GM12878 (cell line): ENCODE results near the gene MYO15B. TPM values are rescaled to one million over a fixed set of nuclear protein-coding genes. Genes with fewer than 3 reads are reported as not detected.
A peak's percentile ranks its signal among the peaks of the same experiment; 100 is the strongest.

Experiments
- ATAC-seq: fragments of 200-7000 bp; cut with Tn5 transposase; 3 replicates; pipeline ENCODE4 v1.9.1; 2020; ENCODE audit warnings: mild to moderate bottlenecking, moderate library complexity
- BruUV-seq: library from RNA; stranded (reverse); fragments of 400-500 nt; replicated peaks from 2 replicates; lab custom pipeline; 2021; lab: Mats Ljungman, UMichigan
- CTCF ChIA-PET: fragments of 300-600 bp; sonication (Branson Sonifier 250); formaldehyde crosslinking; extraction: SDS; loops from one replicate; lab custom pipeline; 2021; ENCODE audit warnings: inconsistent platforms; lab: Yijun Ruan, JAX
- POLR2A ChIA-PET: fragments of 350-600 bp; formaldehyde crosslinking; extraction: SDS; loops from one replicate; lab custom pipeline; 2021; ENCODE audit warnings: inconsistent platforms; lab: Charles Lee
- RAD21 ChIA-PET: fragments of 300-600 bp; sonication (Branson Sonifier 250); formaldehyde crosslinking; loops from one replicate; lab custom pipeline; 2023; ENCODE audit warnings: antibody characterized with exemption; ENCODE audit not compliant: unreplicated experiment; lab: Charles Lee
- SMC1A ChIA-PET: fragments of 300-600 bp; sonication (Branson Sonifier 250); formaldehyde crosslinking; loops from one replicate; lab custom pipeline; 2023; ENCODE audit not compliant: unreplicated experiment, uncharacterized antibody; lab: Charles Lee
- DNase-seq: peaks from one replicate; pipeline ENCODE4 v3.0.0-alpha.2; 2011; ENCODE audit warnings: low read depth, low spot score
- FAIRE-seq: peaks from 3 replicates; lab custom pipeline; 2011; peaks lifted over from hg19 to GRCh38; lab: Jason Lieb, UNC
- H2AFZ ChIP-seq: 2 replicates; pipeline ENCODE4 v1.6.0; 2011; ENCODE audit warnings: low read depth, low read length, control low read depth; ENCODE audit not compliant: control insufficient read depth
- H3K27ac ChIP-seq: 2 replicates; pipeline ENCODE4 v1.5.1; 2011; ENCODE audit warnings: control low read depth; ENCODE audit not compliant: control insufficient read depth, insufficient read depth
- H3K27me3 ChIP-seq, 2 experiments: replicated peaks in 1 of 2; 2 replicates each; pipeline versions ENCODE4 v1.6.0 to v1.6.1; 2011; ENCODE audit warnings: low read length in 1 of 2; ENCODE audit not compliant: control insufficient read depth in 2 of 2, insufficient read depth in 2 of 2
- H3K36me3 ChIP-seq, 2 experiments: 2 replicates each; pipeline ENCODE4 v1.5.1; 2011; ENCODE audit warnings: low read length in 1 of 2; ENCODE audit not compliant: control insufficient read depth in 2 of 2, insufficient read depth in 2 of 2
- H3K4me1 ChIP-seq: 2 replicates; pipeline ENCODE4 v1.6.1; 2011; ENCODE audit warnings: mild to moderate bottlenecking, low read length, moderate library complexity, mixed read lengths; ENCODE audit not compliant: control insufficient read depth, insufficient read depth
- H3K4me2 ChIP-seq: 2 replicates; pipeline ENCODE4 v1.6.0; 2011; ENCODE audit warnings: control low read depth; ENCODE audit not compliant: control insufficient read depth, insufficient read depth
- H3K4me3 ChIP-seq: fragments of 200-600 bp; sonication (generic); 2 replicates; pipeline ENCODE4 v1.5.1; 2016
- H3K79me2 ChIP-seq: 2 replicates; pipeline ENCODE4 v1.6.0; 2011; ENCODE audit warnings: low read length; ENCODE audit not compliant: control insufficient read depth, insufficient read depth
- H3K9ac ChIP-seq: 2 replicates; pipeline ENCODE4 v1.8.0; 2011; ENCODE audit warnings: low read length, control low read depth, mixed read lengths; ENCODE audit not compliant: control insufficient read depth, insufficient read depth
- H3K9me3 ChIP-seq: replicated peaks from 3 replicates; pipeline ENCODE4 v1.5.1; 2011; ENCODE audit warnings: mild to moderate bottlenecking, low read length; ENCODE audit not compliant: control insufficient read depth, insufficient read depth
- H4K20me1 ChIP-seq: 2 replicates; pipeline ENCODE4 v1.6.0; 2011; ENCODE audit not compliant: control insufficient read depth, insufficient read depth
- BHLHE40 ChIP-seq, 2 experiments: fragments of 450-650 bp in 1 of 2; IDR thresholded peaks; 2 replicates each; pipeline ENCODE4 v1.6.1; 2011 to 2017; ENCODE audit warnings: low read depth in 2 of 2, borderline replicate concordance in 1 of 2, improper control_type of control experiment in 1 of 2, low read length in 1 of 2, mild to moderate bottlenecking in 1 of 2
- CHD1 ChIP-seq: IDR thresholded peaks from 2 replicates; pipeline ENCODE4 v1.6.1; 2012; ENCODE audit warnings: low read depth, low read length, improper control_type of control experiment
- FOXK2 ChIP-seq: fragments of 450-650 bp; IDR thresholded peaks from 2 replicates; pipeline ENCODE4 v1.6.1; 2017; ENCODE audit warnings: mild to moderate bottlenecking, moderate library complexity
- FOXM1 ChIP-seq: IDR thresholded peaks from 2 replicates; pipeline ENCODE4 v1.6.1; 2012; ENCODE audit warnings: low read depth, mild to moderate bottlenecking, inconsistent platforms, low read length, moderate library complexity
- HDAC2 ChIP-seq: fragments of 200-600 bp; sonication (generic); IDR thresholded peaks from 2 replicates; pipeline ENCODE4 v1.6.1; 2017
- NRF1 ChIP-seq: conservative IDR thresholded peaks from 2 replicates; pipeline ENCODE4 v1.6.1; 2011; ENCODE audit warnings: mild to moderate bottlenecking, low read depth, low read length, improper control_type of control experiment
- SIN3A ChIP-seq: IDR thresholded peaks from 2 replicates; pipeline ENCODE4 v1.6.1; 2012; ENCODE audit warnings: low read depth, low read length, improper control_type of control experiment
- SMAD1 ChIP-seq: fragments of 450-650 bp; IDR thresholded peaks from 2 replicates; pipeline ENCODE4 v1.6.1; 2018; ENCODE audit warnings: mild to moderate bottlenecking, low read depth; ENCODE audit not compliant: partially characterized antibody
- TCF7 ChIP-seq: IDR thresholded peaks from 2 replicates; pipeline ENCODE4 v1.6.1; 2014; ENCODE audit warnings: antibody characterized with exemption, borderline replicate concordance
- WGBS: methylation state at CpG from one replicate; pipeline ENCODE4 v1.1.6; 2016; ENCODE audit warnings: low lambda C conversion rate; ENCODE audit not compliant: insufficient replicate concordance, insufficient coverage; ENCODE audit errors: missing lambda C conversion rate; 5-methylcytosine and 5-hydroxymethylcytosine counted together
- in situ Hi-C: fragments of 300-500 bp; cut with MboI; formaldehyde crosslinking; loops from 9 replicates; pipeline ENCODE4 v1.14.3; 2018; ENCODE audit warnings: mixed read lengths
- intact Hi-C: fragments of 100-400 bp; cut with micrococcal nuclease; formaldehyde crosslinking; loops from one replicate; pipeline ENCODE4 v1.14.2; 2022; ENCODE audit not compliant: unreplicated experiment
- polyA plus RNA-seq, 11 experiments: library from polyadenylated mRNA; depleted of rRNA in 4 of 11; unstranded in 6 of 11; stranded (reverse) in 5 of 11; fragments of >200 nt; fragmentation: Nextera tagmentation in 4 of 11; fragmentation: Illumina TruSeq in 1 of 11; extraction: Ambion mirVana in 4 of 11; extraction: Trizol in 1 of 11; gene quantifications; 1 replicate in 1 of 11; 2 replicates in 10 of 11; pipeline versions ENCODE4 v1.2.1 to v1.2.3, GENCODE V29; 2011 to 2016; ENCODE audit warnings: inconsistent platforms in 2 of 11, missing spikeins in 2 of 11, low read depth in 1 of 11
- total RNA-seq, 4 experiments: library from RNA; depleted of rRNA in 3 of 4; stranded (reverse); fragments of >200 nt in 3 of 4; fragmentation: Illumina TruSeq in 1 of 4; extraction: Trizol in 1 of 4; gene quantifications; 2 replicates each; pipeline versions ENCODE4 v1.2.1 to v1.2.3, GENCODE V29; 2013 to 2021
- TF ChIP-seq, protein P1 (sequence below): fragments of 450-650 bp; IDR thresholded peaks from 2 replicates; pipeline ENCODE4 v1.6.1; 2016; ENCODE audit warnings: mild to moderate bottlenecking
- TF ChIP-seq, protein P2 (sequence below): IDR thresholded peaks from 2 replicates; pipeline ENCODE4 v1.6.1; 2012; ENCODE audit warnings: mild to moderate bottlenecking, low read depth, low read length

The MYO15B gene
- total and polyA plus RNA-seq, 10 of the 15 experiments (the other 5 are each of a cell fraction or from before 2014, with no cell fraction given): 0.67 to 15.4 (median 2.3) TPM; not detected in 1

- Histone ChIP-seq H3K4me1 (peaks cover 21% of the 10 kb centered on the region), H2AFZ (no peak overlapping the region), H3K9me3 (no peaks in the 10 kb centered on the region), H3K4me2 (peak overlapping the region; percentile 70), H4K20me1 (no peaks in the 10 kb centered on the region), H3K36me3 (peaks cover 2 to 22% of the 10 kb centered on the region in 2 experiments), H3K9ac (0 out of 2 replicates have a peak overlapping the region, but pooled peaks have one; percentile 79), H3K27ac (no peak overlapping the region), H3K4me3 (peak overlapping the region; percentile 79; the same call in 1 of the 2 replicates), H3K27me3 (no peaks in the 10 kb centered on the region), H3K79me2 (peaks cover 54% of the 10 kb centered on the region)
- FAIRE-seq: no peak
- ATAC-seq: no peak
- BruUV-seq: no TSS peak
- no peak for DNase-seq
- peak; percentile 25 for TF ChIP-seq SMAD1
- no peak for TF ChIP-seq FOXK2
- 70% methylated on average over 4 of the region's 4 CpGs for WGBS
- intact Hi-C loops: no loop called here
- POLR2A ChIA-PET: interaction anchor here (0.5 to 1.1 kb wide), 3 partner anchors 143 to 766 kb away, joined by 3 to 4 read pairs (median 3); partner anchors contain the start of gene LLGL2
- SMC1A ChIA-PET: interaction anchor here (1.6 to 2.7 kb wide), 2 partner anchors 36 to 331 kb away, joined by 3 to 8 read pairs; partner anchors contain the start of gene SMIM5
- RAD21 ChIA-PET: no interaction called here
- in situ Hi-C loops: no loop called here
- CTCF ChIA-PET: interaction anchor here (1.0 to 6.0 kb wide), 7 partner anchors 17 to 85 kb away, joined by 3 to 30 read pairs (median 3); partner anchors contain the start of gene SMIM5
Measured at GRCh38 chr17:75668489-75668888, 80.9 kb downstream of the MYO15B start.

DNA sequence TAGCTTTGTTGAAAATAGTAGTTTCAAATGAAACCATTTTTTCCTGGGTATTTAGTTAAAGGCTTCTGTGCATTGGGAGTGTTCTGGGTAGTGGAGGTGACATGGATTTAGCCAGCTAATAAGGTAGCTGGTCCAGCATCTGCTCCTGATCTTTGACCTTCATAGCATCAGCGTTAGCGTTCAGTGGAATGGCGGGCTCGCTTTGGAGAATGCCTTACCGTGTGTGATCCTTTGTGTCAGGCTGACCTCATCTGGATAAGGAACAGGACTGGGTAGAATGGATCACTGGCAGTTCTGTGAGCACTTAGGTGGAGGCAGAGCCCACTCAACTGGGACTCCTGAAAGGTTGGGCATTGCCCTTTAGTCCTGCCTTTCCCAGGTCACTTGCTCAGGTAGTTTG, 83.3 kb downstream of the MYO15B start:
- SMC1A ChIA-PET: interaction anchor here (0.9 to 4.0 kb wide), 8 partner anchors 10 to 77 kb away, joined by 3 to 14 read pairs (median 4); partner anchors contain the start of gene SMIM5
- no peak overlapping the region for H3K4me3 ChIP-seq
- no peaks in the 10 kb centered on the region for H4K20me1 ChIP-seq
- no peak overlapping the region for H3K9ac ChIP-seq
- BruUV-seq: no TSS peak
- peaks cover 4 to 22% of the 10 kb centered on the region in 2 experiments for H3K36me3 ChIP-seq
- RAD21 ChIA-PET: interaction anchor here (1.3 to 7.6 kb wide), 4 partner anchors 25 to 215 kb away, joined by 3 to 79 read pairs (median 4); partner anchors contain the start of gene TMEM94
- in situ Hi-C loops (loop anchor here (5.0 kb wide), 1 partner anchor 76 kb away; no protein-coding TSS in a partner anchor), intact Hi-C loops (no loop called here)
- WGBS: 98% methylated on average over 5 of the region's 5 CpGs
- peak overlapping the region; percentile 17; the same call in 1 of the 2 replicates for H3K4me2 ChIP-seq
- H3K27me3 ChIP-seq: no peaks in the 10 kb centered on the region
- peaks cover 52% of the 10 kb centered on the region for H3K79me2 ChIP-seq
- no peaks in the 10 kb centered on the region for H3K9me3 ChIP-seq
- no peak for DNase-seq
- POLR2A ChIA-PET: interaction anchor here (0.9 to 1.0 kb wide), 2 partner anchors 16 to 38 kb away, joined by 3 to 4 read pairs; no protein-coding TSS in a partner anchor
- CTCF ChIA-PET: interaction anchor here (0.8 to 7.9 kb wide), 11 partner anchors 9 to 109 kb away, joined by 3 to 197 read pairs (median 7); partner anchors contain the start of gene SMIM5
- no peak overlapping the region for H2AFZ ChIP-seq
- no peak for ATAC-seq
- peaks cover 6% of the 10 kb centered on the region for H3K4me1 ChIP-seq
- no peak overlapping the region for H3K27ac ChIP-seq
- no peak for FAIRE-seq
- TF ChIP-seq SIN3A (no peak), HDAC2 (no peak), SMAD1 (no peak), NRF1 (no peak), BHLHE40 (IDR thresholded peaks at IDR 0.05; ENCODE audit: borderline replicate concordance in 1 of 2, low read depth in 2 of 2, low read length in 1 of 2) (no peak), CHD1 (no peak), FOXM1 (no peak), FOXK2 (no peak), TCF7 (no peak)
- TF ChIP-seq, protein P1, sequence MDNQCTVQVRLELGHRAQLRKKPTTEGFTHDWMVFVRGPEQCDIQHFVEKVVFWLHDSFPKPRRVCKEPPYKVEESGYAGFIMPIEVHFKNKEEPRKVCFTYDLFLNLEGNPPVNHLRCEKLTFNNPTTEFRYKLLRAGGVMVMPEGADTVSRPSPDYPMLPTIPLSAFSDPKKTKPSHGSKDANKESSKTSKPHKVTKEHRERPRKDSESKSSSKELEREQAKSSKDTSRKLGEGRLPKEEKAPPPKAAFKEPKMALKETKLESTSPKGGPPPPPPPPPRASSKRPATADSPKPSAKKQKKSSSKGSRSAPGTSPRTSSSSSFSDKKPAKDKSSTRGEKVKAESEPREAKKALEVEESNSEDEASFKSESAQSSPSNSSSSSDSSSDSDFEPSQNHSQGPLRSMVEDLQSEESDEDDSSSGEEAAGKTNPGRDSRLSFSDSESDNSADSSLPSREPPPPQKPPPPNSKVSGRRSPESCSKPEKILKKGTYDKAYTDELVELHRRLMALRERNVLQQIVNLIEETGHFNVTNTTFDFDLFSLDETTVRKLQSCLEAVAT: no peak
- TF ChIP-seq, protein P2, sequence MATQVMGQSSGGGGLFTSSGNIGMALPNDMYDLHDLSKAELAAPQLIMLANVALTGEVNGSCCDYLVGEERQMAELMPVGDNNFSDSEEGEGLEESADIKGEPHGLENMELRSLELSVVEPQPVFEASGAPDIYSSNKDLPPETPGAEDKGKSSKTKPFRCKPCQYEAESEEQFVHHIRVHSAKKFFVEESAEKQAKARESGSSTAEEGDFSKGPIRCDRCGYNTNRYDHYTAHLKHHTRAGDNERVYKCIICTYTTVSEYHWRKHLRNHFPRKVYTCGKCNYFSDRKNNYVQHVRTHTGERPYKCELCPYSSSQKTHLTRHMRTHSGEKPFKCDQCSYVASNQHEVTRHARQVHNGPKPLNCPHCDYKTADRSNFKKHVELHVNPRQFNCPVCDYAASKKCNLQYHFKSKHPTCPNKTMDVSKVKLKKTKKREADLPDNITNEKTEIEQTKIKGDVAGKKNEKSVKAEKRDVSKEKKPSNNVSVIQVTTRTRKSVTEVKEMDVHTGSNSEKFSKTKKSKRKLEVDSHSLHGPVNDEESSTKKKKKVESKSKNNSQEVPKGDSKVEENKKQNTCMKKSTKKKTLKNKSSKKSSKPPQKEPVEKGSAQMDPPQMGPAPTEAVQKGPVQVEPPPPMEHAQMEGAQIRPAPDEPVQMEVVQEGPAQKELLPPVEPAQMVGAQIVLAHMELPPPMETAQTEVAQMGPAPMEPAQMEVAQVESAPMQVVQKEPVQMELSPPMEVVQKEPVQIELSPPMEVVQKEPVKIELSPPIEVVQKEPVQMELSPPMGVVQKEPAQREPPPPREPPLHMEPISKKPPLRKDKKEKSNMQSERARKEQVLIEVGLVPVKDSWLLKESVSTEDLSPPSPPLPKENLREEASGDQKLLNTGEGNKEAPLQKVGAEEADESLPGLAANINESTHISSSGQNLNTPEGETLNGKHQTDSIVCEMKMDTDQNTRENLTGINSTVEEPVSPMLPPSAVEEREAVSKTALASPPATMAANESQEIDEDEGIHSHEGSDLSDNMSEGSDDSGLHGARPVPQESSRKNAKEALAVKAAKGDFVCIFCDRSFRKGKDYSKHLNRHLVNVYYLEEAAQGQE: no peak
